GM19397 (cell line): ENCODE data around the gene CTNNA1.

Source experiments
- ATAC-seq: cut with Tn5 transposase; IDR thresholded peaks from one replicate; pipeline ENCODE4 v1.9.1; 2021; ENCODE audit warnings: mild to moderate bottlenecking, moderate library complexity; ENCODE audit not compliant: unreplicated experiment

The CTNNA1 gene

DNA sequence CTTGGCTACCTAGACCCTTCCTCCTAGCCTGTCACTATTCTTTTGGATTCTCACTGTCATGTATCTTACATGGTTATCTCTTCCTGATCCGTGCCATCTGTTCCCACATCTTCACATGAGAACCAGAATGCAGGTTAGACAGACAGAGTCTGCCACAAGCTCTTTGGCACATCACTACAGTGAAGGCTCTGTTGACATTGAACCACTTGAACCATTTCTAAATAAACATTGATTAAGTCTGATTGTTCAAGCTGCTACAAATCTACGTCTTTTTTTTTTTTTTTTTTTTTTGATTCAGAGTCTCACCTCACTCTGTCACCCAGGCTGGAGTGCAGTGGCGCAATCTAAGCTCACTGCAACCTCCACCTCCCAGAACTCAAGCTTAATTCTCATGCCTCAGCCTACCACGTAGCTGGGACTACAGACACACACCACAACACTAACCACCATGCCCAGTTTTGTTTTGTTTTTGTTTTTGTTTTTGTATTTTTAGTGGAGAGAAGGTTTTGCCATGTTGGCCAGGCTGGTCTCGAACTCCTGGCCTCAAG, 207.0 kb downstream of the CTNNA1 start:
- no peak for ATAC-seq

DNA sequence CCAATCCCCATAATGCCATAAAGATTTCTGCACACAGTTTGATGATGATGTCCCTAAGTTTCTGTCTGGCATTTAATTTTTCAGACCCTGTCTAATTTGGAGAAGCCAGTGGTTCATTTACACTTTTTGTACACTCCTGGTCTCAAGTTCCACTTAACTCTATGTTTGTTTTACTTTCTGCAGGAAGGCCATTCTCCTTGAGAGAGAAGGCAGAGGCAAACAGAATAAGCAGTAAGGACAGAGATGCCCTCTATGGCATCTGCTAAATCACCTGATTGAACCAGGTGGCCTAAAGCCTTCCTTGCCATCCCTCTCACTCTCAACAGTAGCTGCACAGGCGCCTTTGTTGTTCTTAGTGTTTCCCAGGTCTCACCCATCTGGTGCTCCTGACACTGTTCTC, 208.0 kb downstream of the CTNNA1 start:
- ATAC-seq = no peak

DNA sequence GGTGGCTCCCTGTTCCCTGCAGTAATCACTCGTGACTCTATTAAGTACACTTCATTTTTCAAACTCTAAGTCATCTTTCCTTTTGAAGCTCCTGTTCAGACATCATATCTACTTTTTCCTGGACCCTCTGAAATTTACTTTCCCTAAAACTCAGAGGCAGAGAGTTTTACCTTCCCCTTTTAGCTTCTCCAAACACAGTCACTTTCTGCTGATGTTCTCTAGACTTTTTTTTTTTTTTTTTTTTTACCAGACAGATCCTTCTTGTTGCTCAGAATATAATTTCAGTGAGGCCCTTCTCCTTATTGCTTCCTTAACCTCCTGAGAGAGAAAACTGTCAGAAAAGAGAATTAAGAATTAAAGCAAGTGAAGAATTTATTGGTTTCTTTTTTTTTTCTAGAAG, 208.5 kb downstream of the CTNNA1 start:
- no peak for ATAC-seq

DNA sequence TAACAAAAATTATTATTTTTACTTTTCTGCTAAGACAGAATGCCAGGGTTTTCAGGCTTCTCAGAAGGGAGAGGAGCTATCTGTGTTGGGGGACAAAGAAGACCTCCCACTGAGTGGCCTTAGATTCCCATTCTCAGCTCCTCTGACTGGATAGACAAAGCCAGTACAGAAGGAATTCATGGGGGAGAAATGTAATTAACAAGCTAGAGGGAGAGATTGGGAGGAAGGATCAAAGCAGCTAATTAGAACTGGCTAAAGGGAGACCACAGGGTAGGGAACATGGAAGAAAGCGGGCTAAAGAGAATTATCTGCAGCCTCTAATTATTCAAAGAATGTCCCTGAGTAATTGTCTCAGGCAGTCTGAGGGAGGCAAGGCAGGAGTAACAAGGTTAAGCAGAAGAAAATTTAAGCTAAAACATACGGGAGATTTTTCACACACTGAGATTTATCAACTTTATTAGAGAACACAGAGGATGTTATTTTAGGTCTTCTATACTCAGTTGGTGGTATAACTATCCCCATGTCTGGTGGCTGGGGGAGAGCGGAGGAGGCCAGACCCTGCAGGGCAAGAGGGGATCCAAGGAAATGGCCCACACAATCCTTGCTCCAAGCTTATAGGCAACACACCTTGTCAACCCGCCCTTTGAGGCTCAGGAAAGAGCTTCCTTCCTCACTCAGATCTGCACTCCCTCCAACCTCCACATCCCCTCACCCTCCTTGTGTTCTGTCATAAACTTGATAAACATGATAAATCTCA, 209.6 kb downstream of the CTNNA1 start:
- no peak for ATAC-seq

DNA sequence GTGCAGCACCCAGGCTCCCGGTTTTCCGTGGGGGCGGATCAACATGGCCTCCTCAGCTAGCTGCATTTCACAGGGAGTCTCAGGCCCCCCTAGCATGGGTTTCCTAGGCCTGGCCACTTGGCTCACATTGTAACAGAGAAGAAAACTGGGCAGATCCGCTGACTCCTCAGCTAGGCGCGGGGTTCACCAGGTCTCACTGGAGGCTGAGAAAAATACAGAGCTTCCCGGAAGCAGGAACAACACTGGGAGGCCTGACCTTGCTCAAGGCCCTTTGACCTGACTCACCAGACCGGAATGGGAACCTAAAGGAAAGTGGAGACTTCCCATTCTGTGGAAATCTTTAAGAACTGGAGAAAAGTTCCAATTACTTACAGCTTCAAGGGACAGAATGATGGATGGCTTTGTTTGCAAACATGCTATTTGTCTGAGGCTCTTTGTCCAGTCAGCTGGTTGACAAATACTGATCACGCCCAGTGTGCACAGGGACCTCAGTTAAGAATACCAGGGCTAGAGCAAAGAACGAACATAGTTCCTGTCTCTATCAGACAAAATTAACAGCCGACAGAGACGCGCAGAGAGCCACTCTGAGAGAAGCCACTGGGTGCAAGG, 210.6 kb downstream of the CTNNA1 start:
- no peak for ATAC-seq

DNA sequence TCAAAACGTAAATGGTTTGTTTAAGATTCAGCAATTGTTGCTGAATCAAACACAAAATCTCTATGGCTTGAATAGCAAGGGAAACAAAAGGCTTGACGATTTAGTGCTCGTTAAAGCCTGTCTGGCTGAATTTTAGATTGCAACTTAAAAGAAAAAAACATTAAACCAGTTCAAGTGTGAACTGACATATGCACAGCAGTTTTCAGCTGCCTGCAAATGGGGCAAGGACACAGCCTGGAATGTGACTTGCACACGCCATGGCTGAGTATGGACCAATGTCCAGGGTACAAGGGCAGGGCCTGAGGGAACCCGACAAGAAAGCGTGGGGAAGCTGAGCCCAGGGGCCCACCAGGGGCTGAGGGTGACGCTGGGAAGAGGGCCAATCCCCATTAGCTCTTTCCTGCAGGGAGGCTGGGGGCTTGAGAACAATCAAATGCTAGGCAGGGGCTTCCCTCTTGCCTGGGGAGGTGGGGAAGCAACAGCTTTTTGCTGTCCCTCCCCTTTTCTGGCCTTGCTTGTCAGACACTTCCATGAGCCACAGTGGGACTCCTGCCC, 211.5 kb downstream of the CTNNA1 start:
- no peak for ATAC-seq

DNA sequence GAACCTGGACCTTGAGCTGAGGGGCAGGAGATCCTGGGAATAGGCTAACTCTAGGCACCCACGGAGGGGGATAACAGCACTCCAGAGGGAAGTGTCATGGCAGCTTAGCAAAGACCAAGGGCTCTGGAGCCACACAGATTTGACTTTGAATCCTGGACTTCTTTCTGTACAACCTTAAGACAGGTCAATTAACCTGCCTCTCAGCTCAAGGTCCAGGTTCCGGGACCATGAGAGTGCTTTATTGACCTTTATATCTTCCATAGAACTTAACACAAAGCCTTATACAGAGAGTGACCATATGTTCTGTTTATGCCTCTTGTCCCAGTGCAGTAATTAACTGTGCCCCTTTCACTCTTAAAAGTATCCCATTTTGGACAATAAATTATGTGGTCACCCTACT, 212.4 kb downstream of the CTNNA1 start:
- ATAC-seq = no peak

DNA sequence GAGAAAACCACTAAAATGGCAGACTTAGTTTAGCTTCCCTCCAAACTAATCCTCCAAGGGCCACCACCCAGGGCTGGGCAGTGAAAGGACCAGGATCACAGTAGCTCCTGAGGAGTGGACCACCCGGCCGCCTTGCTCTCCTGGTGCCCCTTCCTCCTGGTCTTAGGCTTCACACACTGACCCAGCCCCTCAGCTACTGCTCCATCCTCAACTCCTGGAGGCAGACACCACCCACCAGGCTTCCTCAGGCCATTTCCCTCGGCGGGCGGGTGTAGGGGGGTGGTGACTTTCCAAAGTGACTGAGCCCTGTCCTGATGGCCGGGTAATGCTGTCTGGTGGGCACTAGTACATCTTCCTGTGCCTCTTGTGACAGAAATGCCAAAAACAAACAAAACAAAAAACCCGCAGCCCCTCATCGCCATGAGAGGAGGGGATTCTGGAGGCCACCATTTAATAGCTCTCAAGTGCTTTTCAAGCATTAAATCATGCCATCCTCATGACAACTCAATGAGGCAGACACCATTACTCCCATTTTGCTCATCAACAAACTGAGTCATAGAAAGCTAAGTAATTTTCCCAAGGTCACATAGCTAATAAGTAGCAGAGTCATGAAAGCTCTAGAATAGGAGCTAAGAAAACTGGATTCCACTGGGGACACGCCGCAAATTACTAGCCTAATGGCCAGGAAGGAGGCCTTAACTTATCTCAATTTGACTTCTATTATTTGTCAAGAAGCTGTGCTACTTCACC, 213.2 kb downstream of the CTNNA1 start:
- no peak for ATAC-seq

DNA sequence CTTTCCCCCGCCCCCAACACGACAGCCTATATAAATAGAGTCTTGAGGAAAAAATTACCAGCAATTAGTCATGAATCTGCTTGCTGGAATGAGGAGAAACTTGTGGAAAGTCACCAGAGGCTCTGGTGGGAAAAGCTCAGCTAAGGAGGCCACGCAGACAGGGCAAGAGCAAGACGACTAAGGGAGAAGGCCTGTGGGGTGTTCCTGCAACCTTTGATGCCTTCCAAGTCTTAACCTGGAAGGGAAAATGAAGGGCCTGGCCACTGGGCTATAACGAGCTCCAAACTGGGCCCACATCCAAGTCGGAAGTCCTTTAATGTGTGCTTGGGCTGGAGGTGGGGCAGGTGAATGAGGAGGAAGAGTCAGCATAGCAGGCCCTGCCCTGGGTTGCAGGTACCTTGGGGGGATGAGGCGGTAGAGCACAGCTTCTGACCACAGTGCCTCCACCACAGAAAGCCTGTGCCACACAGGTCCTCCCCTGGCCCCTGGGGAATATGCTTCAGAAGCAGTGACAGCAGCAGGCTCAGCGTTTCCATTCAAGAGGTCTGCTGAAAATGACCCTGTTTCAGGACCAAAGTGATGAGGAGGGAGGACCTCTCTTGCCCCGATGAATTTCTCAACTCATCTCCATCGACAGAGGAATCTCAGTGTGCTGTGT, 214.7 kb downstream of the CTNNA1 start:
- no peak for ATAC-seq

DNA sequence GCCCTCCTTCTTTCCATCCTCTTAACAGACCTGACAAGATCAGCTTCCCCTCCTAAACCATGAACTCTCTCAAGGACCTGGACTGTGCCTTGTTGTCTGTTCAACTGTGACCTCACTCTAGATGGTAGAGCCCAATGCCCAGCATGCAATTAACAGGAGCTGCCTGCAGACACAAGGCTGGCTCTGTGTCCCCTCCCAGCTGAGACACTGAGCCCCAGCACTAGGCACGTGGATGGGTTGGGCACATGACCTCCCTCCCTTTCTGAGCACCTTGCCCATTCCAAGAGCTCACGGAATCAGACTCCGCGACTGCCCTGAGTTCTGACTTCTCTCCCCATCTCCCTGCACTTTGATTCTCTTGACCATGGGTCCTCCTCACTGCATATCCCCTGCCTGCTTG, 215.4 kb downstream of the CTNNA1 start:
- ATAC-seq = no peak

DNA sequence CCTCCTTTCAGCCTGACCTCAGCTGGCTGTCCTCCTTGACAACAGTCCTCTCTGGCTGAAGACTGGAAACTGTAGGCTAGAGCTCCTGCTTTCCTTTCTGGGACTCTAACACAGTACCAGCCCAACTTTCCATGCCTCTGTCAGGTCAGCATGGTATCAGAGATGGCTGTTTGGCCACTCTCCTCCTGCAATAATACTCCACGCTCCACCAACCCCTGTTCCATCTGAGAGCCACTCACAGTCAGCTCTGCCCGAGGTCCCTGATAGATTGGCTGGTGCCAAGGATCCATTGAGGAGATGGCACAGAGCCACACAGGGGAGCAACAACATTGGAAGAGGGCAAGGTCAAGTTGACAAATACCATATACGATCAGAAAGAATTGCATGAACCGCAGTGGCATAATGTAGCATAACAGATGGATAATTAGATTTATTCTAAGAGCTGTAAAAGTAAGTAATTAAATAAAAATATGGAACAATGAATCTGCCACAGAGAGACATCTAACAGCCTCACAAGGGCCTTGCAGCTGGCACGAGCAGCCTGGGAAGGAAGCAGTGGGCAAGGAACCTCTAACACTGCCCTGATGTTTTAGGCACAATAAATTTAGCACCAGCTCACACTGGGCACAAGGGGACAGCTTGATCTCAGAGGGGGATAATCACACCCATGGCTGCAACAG, 216.2 kb downstream of the CTNNA1 start:
- no peak for ATAC-seq

DNA sequence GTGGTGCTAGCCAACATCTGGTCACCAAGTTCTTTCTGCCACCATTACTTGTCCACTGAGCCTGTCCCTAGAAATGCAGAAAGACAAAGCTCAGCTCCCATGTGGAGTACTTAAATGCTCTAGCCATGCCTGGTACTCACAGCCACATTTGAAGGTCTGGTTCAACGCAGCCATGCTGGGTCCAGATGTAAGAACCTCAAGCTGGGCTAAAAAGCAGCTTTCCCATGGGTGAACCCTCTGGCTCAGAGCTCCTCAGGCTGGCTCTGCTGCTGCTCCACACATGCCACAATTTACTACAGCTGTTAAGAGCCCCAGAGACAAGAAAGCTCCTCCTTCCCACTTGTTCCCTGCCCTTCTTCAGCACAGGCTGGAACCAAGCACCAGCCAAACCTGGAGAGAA, 219.0 kb downstream of the CTNNA1 start:
- ATAC-seq = no peak

DNA sequence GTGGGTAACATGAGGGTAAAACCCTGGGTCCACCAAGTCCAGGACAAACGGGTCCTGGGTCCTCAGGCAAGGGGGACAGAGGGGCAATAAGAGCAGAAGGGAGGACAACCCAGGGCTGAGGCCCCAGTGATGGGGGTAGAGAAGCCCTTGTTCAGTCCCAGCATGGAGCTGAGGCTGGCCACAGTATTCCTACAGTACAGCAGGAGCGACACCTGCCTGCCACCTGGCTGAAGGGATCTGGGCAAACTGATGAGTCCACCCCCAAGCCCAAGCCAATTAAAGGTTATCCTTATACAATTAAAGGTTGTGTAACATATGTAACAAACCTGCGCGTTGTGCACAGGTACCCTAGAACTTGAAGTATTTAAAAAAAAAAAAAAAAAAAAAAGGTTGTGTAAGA, 219.6 kb downstream of the CTNNA1 start:
- ATAC-seq = no peak

DNA sequence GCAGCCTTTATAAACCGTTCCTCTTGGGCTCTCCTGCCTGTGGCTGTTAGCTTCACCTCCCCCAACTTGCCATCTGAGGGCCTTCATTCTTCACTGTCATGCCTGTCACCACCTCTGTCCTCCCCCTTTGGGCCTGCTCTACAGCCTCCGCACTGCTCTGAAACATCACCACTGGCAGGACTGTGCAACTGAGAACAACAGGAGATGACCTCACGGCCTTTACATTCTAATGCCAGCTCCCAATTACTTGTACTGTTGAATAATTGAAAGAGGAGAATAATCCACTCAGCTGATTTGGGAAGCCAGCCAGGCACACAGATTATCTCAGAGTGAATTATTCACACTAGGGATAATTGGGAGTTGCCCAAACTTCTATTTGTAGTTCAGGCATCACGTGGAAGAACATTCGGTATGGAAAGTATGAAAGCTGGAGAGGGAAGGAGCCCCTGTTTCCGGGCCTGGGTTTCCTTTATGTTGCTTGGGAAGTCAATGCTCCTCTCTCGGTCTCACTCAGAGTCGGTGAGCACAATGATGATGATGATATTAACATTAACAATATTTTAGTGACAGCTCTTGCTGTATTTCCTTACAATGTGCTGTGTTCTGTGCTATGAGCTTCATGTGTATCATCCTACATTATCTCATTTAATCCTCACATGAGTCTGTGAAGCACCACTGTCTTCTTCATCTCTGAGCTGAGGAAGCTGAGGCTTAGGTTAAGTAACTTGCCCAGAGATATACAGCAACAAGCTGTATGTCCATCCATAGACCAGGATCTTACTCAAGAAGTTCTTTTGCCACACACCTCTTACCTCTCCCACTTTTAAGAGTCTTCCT, 221.2 kb downstream of the CTNNA1 start:
- ATAC-seq = no peak

DNA sequence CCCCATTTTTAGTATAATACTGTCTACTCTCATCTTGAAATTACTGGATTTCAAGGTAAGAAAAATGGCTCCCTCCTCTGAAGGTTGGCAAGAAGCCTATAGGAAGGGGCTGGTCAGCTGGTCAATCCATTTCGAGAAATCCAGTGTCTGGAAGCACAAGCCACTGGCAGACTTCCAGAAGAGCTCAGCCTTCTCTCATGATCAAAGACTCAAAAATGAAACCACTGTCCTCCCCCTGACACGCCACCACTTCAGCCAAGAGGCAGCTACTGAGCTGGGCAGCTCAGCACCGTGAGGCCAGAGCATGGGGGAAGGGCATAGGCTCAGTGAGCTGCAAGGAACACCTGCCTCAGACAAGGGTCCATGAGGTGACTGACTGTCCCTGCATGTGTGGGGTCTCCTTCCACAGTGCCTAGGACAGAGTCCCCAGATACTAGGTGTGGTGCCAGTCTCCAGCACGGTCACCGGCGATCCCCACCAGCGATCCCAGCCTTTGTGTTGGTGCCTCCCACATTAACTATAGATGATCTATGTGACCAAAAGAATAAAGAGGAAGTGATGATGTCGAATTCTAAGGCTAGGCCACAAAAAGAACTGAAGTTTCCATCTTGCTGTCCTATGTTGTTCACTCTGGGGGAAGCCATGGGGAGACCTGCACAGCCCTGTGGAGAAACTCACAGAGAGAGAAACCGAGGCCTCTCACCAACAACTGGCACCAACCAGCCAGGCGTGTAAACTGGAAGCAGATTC, 222.0 kb downstream of the CTNNA1 start:
- ATAC-seq = no peak

DNA sequence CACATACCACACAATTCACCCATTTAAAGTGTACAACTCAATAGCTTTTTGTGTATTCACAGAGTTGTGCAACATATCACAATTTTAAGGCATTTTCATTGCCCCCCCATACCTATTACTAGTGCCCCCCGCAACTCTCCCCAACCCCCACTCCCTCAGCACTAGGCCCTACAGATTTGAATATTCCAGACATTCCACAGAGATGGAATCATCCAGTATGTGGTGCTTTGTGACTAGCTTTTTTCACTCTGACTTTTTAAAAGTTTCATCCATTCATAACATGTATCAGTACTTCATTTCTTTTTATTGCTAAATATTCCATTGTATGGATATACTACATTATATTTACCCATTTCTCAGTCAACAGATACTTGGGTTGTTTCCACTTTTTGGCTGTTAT, 224.9 kb downstream of the CTNNA1 start:
- no peak for ATAC-seq

DNA sequence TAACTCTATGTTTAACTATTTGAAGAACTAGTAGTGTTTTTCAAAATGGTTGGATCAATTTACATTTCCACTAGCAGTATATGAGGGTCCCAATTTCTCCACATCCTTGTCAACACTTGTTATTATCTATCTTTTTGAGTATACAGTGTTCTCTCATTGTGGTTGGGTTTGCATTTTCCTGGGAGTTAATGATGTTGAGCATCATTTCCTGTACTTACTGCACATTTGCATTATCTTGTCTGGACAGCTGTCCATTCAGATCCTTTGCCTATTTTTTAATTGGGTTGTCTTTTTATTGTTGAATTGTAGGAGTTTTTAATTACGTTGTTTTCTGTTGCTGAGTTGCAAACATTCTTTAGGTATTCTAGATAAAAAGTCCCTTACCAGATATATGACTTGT, 225.4 kb downstream of the CTNNA1 start:
- ATAC-seq = no peak

DNA sequence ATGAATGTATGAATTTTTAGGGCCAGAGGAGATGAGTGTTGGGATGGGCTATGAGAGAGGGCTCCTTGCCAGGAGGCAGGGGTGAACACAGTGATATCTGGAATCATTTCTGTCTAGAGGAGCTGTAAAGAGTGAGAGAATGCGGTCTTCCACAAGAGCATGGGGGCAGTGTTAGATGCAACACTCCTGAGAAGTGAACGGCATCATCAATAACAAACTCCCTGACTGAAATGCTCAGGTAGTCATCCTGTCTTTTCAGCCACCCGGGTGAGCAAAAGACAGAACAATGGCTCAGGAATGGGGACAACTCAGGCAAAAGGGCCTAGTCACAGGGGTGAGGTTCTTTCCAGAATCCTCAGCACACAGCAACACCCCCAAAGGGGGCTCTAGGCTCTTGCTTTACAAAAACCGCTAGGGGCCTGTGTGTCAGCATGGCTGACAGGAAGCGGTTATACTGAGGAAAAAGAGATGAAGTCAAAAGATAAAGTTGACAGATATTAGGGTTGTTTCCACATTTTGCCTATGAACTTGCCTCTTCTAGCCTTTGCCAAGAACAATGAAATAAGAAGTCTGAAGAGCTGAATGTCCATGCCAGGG, 226.6 kb downstream of the CTNNA1 start:
- ATAC-seq = no peak
